GM18511 (cell line): ENCODE measurements around the gene TRAIP.
"Not testable (repeated sequence)": the region's sequence is repeated elsewhere in the genome, so short reads cannot be mapped to it uniquely, and the experiment has no call there.

Experiments used
- ATAC-seq: cut with Tn5 transposase; IDR thresholded peaks from one replicate; pipeline ENCODE4 v1.9.1; 2021; ENCODE audit warnings: mild to moderate bottlenecking, moderate library complexity; ENCODE audit not compliant: unreplicated experiment

The TRAIP gene

DNA sequence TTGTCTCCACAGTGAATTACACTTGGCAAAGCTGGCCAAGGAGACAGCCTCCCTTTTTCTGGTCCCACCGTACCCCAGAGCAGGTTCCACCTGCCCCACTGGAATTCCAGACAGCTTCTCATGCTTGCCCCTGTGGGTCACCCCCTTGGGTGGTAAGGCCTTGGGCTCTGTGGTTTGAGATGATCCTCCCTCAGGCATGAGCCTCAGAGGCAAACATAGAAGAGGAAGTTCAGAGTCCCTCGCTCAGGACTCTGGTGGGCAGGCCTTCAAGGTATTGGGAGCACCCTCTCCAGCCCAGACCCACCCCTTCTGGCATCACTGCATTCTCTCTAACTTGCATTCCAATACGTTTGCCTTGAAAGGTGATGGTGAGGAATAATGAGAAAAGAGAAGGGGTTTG lies 25.0 kb downstream of the TRAIP start:
- ATAC-seq, result no peak

DNA sequence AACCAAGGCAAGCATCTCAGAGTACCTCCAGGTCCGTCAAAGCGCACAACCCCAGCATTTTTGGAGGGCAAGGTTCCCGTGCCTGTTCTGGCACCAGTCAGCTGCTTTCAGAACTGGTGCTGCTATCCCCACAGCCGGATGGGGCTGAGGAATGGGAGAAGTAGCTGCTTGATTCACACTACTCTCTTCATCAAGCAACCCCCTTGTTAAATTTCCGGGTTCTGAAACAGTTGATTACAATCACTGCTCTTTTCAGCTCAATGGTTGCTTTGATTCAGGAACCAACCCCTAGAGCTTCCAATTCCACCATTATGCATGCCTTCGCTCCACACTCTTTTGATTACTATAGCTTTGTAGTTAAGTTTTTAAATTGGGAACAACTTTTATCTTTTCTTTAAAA lies 30.3 kb downstream of the TRAIP start:
- no peak for ATAC-seq

DNA sequence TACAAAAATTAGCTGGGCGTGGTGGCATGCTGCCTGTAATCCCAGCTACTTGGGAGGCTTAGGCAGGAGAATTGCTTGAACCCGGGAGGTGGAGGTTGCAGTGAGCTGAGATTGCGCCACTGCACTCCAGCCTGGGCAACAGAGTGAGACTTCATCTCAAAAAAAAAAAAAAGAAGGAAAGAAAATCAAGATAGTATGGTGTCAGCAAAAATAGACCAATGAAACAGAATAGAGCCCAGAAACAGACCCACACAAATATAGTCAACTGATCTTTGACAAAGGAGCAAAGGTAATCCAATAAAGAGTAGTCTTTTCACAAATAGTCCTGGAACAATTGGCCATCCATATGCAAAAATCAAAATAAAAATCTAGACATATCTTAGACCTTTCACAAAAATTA lies 33.2 kb downstream of the TRAIP start:
- not testable (repeated sequence) for ATAC-seq

DNA sequence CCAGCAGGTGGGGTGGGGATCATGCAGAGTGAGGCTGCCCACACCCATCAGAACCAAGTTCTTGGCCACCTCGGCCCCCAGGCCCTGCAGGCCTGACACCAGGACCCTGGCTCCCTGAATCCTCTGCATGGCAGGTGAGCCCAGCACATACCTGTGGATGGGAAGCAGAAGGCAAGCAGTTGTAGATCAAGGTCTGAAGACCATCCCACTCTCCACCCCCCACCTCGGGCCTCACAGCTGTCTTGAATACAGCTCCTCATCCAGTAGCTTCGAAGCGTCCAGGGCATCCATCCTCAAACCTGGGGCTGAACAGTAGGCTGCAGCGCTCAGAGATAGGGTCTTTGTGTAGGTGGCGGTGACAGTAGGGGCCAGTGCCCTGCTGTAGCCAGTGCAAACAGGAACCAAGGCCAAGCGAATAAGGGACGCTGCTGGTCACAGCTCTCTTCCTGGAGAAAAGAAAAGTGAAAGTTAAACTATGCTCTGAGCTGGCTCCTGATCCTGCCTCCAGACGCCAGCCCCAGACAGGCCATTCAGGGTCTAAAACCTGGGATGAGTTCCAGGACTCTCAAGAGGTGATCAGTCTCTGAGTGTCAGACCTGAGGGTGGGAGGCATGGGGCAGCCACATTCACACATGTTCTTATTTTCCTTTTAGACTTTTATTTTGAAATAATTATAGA lies 42.7 kb downstream of the TRAIP start, which contains the start of gene UBA7:
Gene UBA7 (minus strand): TSS at position 457 of the 678 bp plus-strand sequence. CDS start 166 bp downstream, at position 291.
- peak; percentile 63 for ATAC-seq

DNA sequence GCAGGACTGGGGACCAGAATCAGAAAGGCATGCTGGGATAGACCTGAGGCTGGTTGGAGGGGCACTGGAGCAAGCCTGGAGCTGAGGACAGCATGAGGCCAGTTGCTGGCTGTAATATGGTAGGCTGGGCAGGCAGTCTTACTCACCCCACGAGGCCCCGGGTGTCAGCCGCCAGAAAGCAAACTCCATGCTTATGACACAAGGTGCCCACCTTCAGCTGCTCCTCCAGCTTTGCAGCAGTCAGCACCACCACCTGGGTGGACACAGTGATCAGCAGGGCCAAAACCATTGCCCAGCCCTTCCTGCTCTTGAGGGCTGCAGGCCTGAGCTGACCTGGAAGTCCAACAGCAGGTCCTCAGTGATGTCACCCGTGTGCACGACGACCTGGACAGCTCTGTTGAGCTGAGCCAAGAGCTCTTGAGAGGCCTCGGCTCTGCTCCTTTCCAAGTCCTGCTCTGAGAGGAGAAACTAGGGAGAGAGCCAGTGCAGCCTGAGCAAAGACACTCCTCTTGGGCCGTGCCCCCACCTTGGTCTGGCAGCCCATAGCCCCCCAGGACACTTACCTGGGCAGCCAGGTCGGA lies 43.4 kb downstream of the TRAIP start:
- no peak for ATAC-seq

DNA sequence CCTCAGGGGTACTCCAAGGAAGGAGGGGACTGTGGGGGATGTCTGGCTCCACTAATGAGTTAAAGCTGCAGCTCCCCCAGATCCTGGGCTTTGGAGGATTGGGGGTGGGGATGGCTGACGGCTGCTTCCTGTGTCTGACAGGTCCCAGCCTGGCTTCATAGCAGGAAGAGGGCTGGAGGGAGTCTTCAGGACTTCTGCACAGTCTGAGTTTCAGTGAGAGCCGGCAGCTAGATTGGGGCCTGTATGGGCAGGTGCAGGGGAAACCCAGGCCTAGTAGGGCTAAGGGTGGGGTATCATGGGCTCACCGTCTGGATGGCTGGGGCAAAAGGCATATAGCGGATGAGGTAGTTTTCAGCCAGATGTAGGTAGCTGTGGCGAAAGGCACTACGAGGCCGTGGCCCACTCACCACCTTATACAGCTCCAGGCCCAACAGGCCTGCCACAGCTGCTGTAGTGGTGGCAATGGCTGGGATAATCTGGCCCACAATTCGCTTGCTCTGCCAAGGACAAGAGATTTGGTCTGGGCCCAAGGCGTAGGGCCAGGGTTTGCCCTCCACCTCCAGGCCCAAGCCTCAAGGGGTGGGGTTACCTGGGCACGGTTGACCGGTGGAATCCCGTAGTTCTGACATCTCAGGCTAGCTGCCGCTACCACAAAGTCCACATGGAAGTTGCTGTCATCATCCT lies 48.8 kb downstream of the TRAIP start:
- ATAC-seq, result no peak

DNA sequence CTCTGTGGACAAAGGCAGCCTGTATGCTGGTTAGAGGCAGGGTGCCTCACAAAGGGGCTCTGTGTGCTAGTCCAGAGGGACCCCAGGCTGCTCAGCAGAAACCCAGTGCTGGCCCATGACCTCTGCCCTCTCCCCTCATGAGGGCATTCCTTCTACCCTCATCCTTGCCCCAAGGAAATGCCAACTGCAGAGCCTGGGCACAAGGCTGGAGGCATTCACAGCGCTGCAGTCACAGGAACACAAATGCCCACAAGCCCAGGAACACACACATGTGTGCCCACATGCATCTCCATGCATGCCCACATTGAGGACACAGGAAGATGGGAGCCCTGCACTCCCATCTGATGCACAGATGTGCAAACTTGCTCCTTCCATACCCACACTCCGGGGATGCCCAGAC lies 49.5 kb downstream of the TRAIP start:
- ATAC-seq, result no peak

DNA sequence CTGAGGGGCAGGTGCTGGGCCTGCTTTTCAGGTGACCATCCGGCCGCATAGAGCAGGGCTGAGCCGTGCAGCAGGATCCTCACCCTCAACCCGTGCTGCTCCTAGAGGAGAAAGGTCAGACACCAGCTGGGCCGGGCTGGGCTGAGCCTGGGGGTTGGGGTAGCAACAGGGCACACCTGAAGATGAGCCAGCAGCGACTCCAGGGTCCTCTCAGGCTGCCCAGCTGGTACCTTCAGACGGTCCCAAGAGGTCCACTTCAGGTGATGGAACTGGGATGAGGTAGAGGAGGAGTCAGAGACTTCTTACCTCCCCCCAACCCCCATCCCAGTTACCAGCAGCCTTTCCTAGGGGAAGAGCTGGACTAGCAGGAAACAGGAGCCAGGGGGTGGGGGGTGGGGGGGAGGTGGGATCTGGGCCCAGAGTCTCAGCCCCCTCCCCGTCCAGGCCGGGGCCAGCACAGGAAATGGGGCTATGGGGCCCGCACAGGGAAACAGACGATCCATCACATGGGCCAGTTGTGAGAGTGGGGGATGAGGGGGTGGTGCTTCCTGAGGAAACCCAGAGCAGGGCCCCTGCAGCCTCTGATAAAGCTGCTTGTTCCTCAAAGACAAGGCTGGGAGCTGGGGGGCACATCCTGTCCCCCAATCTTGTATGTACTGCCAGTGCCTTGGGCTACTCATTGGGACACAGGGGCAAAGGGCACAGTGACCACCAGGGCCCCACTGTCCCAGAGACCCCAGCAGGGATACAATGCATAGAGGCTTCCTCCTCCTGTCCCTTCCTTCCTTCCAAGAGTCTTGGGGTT lies 50.3 kb downstream of the TRAIP start:
- no peak for ATAC-seq

DNA sequence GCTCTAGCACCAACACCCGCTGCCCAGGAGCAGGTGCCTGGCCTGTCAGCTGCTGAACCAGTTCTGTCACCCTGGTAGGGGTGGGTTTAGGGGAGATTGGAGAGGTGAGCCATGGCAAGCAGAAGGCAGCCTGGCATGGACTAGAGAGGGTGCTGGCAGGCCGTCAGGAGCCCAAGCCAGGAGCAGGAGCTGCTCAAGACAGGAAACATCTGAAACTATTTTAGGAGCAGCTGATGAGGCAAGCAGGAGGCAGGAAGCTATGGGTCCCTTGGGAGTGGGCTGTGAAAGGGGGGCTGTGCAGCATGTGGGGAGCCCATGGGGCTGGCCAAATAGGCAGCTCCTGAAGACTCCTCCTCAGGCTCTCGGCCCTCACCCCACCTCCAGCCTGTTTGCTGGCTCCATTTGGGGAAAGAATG lies 51.0 kb downstream of the TRAIP start:
- ATAC-seq, result peak; percentile 30

DNA sequence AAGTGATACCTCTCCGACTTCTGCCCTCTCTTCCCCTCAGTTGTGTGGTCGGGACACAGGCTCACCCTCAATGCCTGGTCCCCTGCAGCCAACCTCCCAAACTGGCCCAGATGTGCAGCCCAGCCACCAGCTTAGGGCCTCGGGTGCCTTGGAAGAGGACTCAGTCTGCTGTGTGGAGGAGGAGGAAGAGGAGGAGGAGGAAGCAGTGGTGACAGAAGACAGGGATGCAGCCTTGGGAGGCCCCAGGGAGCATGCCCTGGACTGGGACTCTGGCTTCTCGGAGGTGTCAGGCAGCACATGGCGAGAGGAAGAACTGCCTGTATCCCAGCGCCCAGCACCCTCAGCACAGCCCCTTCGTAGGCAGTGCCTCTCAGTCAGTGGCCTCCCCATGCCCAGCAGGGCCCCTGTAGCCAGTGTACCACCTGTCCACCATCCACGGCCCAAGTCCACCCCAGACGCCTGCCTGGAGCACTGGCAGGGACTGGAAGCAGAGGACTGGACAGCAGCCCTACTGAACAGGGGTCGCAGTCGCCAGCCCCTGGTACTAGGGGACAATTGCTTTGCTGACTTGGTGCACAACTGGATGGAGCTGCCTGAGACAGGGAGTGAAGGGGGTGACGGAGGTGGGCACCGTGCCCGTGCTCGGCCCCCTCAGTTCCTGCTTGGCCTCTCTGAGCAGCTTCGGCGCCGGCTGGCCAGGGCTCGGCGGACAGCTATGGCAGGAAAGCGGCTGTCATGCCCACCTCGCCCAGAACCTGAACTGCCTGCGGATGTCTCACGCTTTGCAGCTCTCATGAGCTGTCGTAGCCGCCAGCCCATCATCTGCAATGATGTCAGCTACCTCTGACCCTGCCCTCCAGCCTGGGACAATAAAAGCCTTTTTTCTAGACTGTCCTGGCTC lies 52.0 kb downstream of the TRAIP start:
- ATAC-seq, result no peak

DNA sequence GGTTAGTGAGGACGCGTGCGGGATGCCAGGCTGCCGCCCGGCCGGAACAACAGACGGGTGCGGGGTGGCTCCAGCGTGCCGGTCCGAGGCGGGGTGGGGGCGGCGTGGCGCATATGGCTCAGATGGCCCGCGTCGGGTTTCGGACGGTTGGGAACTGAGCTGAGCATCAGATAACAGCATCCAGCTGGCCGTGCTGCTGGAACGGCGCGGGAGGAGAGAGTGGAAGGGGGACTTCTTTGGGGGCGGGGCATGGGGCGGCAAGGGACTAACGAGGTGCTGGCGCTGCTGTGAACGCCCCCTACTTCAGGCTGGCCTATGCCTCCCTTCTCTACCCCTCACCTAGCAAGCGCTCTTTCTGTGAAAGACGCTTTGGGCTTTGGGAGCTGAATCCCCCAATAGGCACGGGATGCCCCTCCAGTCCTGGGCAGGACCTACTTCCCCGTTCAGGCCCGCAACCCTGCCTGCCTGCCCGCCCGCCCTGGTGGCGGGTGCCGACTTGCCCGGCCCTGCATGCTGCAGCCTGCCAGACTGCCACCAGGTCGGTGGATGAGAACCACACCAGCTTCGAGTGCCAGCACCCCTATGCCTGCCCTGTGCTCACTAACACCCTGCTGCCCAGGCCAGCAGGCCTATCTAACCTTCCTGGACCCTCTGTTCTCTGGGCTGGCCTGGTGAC lies 52.8 kb downstream of the TRAIP start:
- ATAC-seq, result peak; percentile 11

DNA sequence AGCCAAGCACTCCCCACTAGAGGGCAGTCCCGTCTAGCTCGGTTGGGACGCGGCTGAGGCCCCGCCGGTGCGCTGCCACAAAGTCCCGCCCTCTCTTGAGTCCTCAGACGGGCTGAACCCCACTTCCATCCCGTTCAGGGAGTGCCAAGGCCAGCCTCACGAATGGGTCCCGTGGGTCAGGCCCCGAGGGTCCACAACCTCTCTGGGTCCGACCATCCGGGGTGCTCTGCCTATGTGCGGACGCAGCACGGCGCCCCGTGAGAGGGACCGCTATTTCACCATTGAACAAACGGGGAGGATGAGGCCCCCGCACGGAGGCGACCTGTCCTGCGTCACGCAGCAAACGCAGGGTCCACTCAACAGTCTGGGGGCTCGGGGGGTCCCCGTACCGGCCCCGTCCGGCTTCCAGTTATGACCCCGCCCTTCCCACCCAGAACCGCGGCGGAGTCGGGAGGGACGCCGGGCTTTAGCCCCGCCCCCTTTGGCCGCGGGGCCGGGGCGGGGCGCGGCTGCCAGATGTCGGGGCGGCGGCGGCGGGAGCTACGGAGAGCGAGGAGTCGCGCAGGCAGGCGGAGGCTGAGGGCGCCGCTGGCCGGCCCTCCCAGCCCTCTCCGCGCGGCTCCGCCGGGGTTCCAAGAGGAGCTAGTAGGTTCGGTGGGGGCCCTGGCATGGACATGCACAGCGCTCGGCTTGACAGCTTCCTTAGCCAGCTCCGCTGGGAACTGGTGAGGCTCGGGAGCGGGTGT lies 53.5 kb downstream of the TRAIP start, which contains the start of gene INKA1:
Gene INKA1 (plus strand): TSS at position 543 of the 746 bp plus-strand sequence. CDS start 132 bp downstream, at position 675.
- ATAC-seq, result peak; percentile 60

DNA sequence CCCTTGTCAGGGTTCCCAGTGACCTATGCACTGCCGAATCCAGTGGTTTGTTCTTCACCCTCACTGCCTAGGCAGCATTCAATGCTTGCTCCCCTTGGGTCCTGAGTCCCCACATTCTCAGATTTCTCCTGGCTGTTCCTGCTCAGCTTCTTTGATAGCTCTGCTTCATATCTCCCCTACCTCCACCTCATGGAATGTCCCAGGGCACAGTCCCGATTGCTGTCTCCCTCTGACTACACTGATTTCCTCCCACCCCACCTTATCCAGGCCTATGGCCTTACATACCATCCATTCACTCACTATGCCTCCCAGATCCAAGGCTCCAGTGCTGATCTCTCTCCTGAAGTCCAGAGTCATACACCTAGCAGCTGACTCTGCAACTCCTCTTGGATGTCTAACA lies 55.2 kb downstream of the TRAIP start:
- no peak for ATAC-seq

DNA sequence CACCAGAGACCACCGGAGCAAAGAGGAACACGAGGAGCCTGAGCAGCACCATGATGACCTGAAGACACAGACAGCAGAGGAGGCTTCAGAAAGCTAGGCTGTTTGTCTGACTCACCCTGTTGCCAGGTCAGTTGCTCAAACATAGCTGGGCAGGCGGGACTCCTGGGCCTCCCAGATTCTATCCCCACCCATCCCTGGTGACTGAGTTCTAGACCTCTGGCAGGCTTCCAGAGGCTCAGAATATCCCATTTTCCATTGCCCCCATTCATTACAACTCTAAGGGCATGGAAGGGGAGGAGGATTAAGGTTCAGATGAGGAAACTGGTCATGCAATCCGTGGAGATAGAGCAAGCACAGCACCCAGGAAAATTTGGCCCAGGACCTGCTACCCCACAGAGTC lies 56.6 kb downstream of the TRAIP start, which contains the start of gene CDHR4:
Gene CDHR4 (minus strand): TSS at position 113 of the 400 bp plus-strand sequence. CDS start 61 bp downstream, at position 52.
- ATAC-seq, result no peak

DNA sequence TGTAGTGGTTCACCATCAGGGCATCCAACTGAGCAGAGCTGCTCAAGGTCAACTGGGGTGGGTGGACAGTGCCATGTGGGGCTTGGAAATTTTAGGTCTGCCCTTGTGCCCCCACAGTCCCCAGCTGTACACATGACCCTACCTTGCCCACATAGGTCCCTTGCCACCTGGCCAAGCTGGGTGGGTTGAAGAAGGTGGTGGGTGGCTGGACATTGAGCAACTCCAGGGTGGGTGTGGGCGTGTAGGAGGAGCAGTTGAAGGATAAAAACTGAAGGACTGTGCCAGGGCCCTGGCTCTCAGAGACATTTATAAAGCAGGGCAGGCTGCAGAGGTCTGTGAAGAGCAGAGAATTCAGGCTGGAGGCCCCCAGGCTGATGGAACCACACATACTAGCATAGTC lies 57.3 kb downstream of the TRAIP start:
- ATAC-seq, result no peak

DNA sequence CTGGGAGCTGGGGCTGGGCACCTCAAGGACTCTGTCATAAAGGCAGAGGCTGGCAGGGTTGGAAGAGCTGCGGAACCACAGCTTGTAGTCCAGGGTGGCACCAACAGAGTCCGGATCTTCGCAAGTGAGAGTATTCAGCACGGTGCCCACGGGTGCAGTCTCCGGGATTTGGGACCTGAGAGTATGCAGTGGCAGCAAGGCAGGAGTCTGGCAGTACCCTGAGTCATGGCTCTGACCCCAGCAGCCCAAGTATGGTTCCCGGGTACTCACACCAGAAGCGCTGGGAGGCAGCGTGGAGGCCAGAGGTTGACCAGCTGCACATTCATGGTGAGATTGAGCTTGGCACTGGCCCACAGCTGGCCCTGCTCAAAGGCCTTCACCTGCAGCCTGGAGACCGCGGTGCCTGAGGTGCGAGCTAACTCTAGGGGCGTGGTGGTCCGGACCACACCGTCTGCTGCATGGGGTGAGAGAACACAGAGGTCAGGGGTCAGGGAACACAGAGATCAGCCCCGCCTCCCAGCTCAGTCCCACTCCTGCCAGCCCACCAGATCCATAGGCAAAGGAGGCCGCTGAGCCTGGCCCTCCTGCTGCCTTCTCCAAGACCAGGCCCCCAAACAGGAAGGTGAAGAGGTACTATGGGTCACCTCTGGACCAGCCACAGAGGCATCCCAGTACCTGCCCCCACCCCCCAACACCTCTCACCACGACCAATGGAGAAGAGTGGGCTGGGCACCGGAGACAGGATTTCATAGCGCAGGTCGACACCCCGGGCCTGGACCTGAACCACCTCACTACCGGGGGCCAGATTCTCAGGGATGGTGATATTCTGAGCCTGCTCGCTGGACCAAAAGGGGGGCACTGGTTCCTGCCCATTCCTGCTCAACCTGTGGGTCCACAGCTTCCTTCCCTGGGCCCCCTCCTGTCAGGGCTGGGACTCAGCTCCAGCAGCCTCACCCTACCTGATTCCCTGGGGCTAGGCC lies 61.1 kb downstream of the TRAIP start:
- ATAC-seq, result no peak

DNA sequence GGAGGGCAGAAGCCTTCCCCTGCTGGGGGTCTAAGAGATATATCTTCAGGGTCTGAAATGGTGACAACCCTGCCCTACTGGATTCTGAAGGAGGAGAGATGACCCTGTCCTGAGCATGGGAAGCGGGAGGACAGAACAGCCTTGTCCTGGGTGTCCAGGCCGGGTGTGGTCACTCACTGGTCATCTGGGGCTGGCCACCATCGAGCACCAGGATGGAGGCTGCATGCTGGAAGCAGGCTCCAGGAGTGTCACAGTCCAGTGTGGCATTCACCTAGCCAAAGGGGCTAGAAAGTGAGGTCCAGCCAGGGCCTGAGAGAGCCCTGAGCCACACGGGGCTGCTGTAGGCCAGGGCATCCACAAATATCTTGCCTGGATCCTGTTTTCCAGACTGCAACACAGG lies 61.9 kb downstream of the TRAIP start:
- no peak for ATAC-seq
